DMS53 treated with DMSO at 0.1 percent for 48 hours (cell line): Measurements from ENCODE around the gene THSD7A.

ENCODE experiments used
- DNase-seq: peaks from one replicate; lab custom pipeline; 2025; ENCODE audit not compliant: unreplicated experiment; lab: John Stamatoyannopoulos, UW

Gene THSD7A

DNA sequence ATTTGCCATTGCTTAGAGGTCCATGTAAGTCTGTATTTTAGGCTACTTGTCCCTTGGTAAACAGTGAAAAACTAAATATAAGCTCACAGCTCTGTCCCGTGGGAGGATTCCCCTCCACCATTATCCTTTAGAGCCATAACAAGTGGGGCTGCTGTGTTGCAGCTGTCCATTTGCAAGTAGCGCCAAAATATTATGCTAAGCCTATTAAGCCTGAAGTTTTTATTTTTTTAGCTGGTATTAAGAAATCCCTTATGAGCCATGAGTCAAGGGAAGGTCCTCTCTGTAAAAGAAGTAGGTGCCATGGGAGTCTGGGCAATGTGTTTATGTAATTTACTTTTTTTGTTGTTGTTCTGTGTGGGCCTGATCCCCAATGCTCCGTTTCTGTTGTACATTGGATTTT, 183.9 kb downstream of the THSD7A start:
- DNase-seq, result no peak

- DNase-seq, result no peak
These were observed 189.2 kb downstream of the THSD7A start for GRCh38 chr7:11642841-11643240.

GRCh38 chr7:11642276-11642675, 189.7 kb downstream of the THSD7A start:
- peak; percentile 34 for DNase-seq

- DNase-seq, result no peak
These were observed 193.8 kb downstream of the THSD7A start for GRCh38 chr7:11638011-11638774.

- no peak for DNase-seq
These were observed 195.7 kb downstream of the THSD7A start for GRCh38 chr7:11636274-11636673.

DNA sequence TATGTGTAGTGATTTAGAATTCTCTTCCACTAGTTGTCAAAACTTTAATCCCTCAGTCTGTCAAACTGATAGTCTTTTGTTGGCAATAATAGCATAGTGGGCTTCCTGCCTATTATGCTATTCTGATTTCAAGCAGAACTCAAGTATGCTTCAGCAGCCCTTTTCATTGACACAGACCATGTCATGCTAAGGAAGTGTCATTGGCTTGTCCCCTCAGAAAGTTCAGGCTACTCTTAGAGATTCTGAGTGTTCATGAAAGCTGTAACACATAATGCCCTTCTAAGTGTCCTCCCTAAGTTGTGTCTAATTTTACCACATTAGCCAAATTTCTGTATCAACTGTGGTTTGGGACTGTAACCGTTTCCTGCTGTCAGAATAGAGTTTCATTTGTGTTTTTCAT, 198.7 kb downstream of the THSD7A start:
- no peak for DNase-seq

GRCh38 chr7:11630355-11630754, 201.6 kb downstream of the THSD7A start:
- DNase-seq, result no peak

DNA sequence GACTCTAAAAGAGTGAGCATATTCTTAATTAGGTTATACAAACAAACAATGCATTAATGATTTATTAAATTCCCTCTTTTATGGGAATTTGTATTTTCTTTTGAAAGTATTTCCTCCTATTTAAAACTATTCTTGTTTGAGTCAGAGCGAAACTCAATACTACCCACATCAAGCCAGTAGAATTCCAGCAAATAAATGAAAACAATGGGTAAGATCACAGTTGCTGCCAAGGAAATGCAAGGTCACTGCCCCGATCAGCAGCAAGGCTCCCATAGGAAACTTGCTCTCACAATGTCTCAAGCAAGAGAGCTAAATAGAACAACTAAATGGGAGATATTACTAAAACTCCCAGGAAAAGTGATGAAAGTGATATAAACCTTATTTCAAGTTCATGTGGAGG, 206.3 kb downstream of the THSD7A start:
- no peak for DNase-seq

DNA sequence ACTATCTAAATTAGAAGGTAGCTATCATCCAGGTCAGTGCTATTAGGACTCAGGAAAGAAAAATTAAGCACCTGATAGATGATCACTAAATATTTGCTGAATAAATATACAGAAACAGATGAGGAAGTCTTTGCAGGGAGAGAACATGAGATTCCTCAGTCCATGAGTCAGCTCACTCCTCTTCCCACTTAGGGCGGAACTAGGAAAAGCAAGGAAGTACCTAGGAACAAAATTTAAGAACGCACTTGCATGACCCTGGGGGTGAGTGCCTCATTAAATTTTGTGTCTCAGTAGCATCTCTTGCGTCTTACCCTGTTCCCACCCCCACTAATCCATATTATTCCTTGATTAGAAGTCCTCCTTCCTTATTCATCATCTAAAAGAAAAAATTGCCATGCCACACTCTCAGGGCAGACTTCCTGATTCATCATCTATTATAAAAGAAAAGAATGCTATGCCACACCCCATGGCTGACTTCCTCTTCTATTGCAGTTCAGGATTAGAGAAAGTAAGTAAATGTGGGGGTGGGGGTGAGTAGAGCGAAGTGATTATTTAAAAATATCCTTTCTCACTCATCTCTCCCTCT, 208.8 kb downstream of the THSD7A start:
- no peak for DNase-seq

- no peak for DNase-seq
These were observed 211.4 kb downstream of the THSD7A start for GRCh38 chr7:11620406-11621253.

GRCh38 chr7:11616466-11616865, 215.5 kb downstream of the THSD7A start:
- DNase-seq, result no peak

- DNase-seq, result no peak
These were observed 216.8 kb downstream of the THSD7A start for GRCh38 chr7:11615174-11615573.

GRCh38 chr7:11613292-11613930, 218.6 kb downstream of the THSD7A start:
- DNase-seq, result no peak

DNA sequence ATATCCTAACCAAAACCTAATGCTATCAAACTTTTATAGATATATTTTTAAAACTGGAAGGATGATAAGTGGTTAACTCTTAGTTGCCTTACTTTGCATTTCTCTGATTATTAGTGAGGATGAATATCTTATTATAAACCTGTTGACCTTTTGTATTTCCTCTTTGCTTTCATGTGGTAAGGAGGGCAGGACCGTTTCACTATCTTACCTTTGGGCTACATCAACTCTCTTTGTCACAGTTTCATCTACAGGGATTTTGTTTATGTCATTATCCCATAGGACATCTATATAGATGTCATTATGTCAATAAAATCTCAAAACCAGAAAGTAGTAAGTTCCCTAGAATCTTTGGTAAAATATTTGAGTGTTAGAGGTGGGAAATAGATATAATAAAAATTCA, 219.3 kb downstream of the THSD7A start:
- no peak for DNase-seq

DNA sequence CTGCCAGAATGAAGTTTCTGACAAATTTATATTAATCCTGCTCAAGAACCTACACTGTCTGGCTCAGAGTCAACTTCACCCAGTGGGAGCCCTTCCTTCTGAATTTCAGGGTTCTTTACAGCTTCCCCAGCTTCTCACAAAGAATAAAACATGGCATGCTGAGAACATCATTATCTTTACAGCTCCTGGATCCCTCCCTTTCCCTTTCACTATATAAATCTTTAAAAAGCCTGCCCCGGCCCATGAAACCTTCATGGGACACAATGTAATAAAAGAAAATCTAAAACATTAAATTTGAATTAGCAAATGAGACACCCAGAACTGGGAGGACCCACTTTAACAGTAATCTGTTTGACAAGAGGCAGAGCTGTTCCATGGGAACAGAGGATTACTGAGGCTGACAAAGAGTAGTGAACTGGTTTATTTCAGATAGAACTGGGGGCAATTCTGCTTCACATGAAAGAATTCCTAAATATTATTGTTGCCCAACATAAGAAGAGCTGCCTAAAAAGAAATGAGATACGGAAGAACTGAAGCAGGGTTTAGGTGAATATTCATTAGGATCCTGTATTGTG, 222.8 kb downstream of the THSD7A start:
- DNase-seq, result no peak

DNA sequence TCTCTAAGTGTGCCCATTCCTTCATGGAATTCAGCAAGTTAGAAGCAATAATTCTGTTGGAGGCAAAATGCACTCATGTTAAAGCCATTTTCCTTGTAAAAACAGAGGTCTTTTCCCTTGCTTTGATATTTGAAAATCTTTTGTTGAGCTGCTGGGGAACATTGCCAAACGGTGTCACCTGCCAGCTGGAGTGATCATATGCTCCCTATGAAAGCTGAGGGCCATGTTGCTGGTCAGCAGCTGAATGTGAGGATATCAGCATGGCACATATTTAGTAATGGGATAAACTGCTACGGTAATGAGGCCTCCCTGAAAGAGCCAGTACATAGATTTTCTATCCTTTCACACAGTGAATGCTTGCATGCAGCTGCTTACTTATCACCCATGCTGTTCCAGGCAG, 224.3 kb downstream of the THSD7A start:
- no peak for DNase-seq

DNA sequence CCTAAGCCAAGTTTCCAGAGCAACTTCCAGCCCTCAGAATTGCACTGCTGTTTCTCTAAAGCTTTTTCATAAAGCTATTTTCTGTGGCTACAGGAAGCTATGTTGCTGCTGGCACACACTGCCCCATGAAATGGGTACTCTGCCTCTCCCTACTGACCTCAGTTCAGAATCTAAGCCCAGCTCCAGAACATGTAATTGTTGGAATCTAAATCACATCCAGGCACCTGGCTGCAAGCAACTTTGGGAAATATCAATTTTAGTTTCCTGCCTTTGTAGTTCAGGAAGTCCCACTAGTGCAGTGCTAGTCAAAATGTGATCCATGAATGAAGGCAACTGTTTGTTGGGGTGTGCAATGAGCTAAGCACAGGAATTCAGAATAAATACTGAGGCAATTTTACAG, 226.2 kb downstream of the THSD7A start:
- DNase-seq, result no peak

DNA sequence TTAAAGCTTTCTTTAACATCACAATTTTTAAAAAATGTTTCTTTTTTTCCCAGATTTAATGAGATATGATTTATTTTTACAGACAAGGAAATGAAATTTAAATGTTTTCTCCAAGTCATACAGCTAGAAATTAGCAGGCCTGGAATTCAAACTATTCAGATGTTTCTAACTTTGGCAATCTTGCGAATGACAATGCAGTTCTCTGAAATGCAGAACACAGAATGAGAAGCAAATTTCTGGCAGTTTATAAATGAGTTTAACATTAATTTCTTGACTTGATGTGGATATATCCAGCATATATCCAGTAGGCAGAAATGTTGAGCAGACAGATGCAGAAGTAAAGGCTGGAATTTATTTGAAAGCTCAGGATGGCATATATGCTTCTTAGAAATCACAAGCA, 227.5 kb downstream of the THSD7A start:
- DNase-seq, result no peak

- no peak for DNase-seq
These were observed 230.2 kb downstream of the THSD7A start for GRCh38 chr7:11601761-11602160.

- DNase-seq, result no peak
These were observed 238.7 kb downstream of the THSD7A start for GRCh38 chr7:11593322-11593721.

DNA sequence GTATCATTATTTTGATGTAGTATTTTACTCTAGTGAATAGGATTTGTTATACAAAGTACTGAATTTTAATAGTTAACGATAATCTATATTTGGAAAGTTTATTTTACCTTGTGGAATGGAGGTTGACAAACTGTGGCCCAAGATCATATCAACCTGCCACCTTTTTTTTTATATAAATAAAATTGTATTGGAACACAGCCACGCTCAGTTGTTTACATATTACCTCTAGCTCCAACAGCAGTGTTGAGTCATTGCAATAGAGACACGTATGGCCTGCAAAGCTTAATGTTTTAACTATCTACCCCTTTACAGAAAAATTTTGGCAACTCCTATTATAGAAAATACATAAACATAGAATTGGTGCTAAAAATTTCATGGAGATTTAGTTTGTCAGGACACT, 239.3 kb downstream of the THSD7A start:
- DNase-seq, result no peak
